GM18511 (cell line): ENCODE results near the gene PDCD7.

Experiments
- ATAC-seq: cut with Tn5 transposase; IDR thresholded peaks from one replicate; pipeline ENCODE4 v1.9.1; 2021; ENCODE audit warnings: mild to moderate bottlenecking, moderate library complexity; ENCODE audit not compliant: unreplicated experiment

The PDCD7 gene

GRCh38 chr15:65092911-65093792 lies 40.5 kb downstream of the PDCD7 start:
- no peak for ATAC-seq

- no peak for ATAC-seq
Observed at GRCh38 chr15:65091946-65092770, 41.5 kb downstream of the PDCD7 start.

GRCh38 chr15:65089206-65089824 lies 44.3 kb downstream of the PDCD7 start:
- ATAC-seq, result no peak

GRCh38 chr15:65088643-65089021 lies 45.0 kb downstream of the PDCD7 start:
- ATAC-seq, result no peak

GRCh38 chr15:65087873-65088642 lies 45.5 kb downstream of the PDCD7 start:
- no peak for ATAC-seq

- no peak for ATAC-seq
Observed at GRCh38 chr15:65087411-65087810, 46.2 kb downstream of the PDCD7 start.

GRCh38 chr15:65086680-65087111 lies 46.9 kb downstream of the PDCD7 start:
- no peak for ATAC-seq

GRCh38 chr15:65085990-65086679 lies 47.5 kb downstream of the PDCD7 start:
- ATAC-seq, result no peak

- no peak for ATAC-seq
Observed at GRCh38 chr15:65085207-65085753, 48.3 kb downstream of the PDCD7 start.

- ATAC-seq, result no peak
Observed at GRCh38 chr15:65084500-65085206, 49.0 kb downstream of the PDCD7 start.

GRCh38 chr15:65083262-65083701 lies 50.3 kb downstream of the PDCD7 start:
- no peak for ATAC-seq

GRCh38 chr15:65082303-65082953 lies 51.2 kb downstream of the PDCD7 start:
- no peak for ATAC-seq

- no peak for ATAC-seq
Observed at GRCh38 chr15:65081758-65082157, 51.9 kb downstream of the PDCD7 start.

GRCh38 chr15:65081270-65081669 lies 52.3 kb downstream of the PDCD7 start:
- no peak for ATAC-seq

- no peak for ATAC-seq
Observed at GRCh38 chr15:65079580-65079979, 54.0 kb downstream of the PDCD7 start.

GRCh38 chr15:65077981-65078352 lies 55.6 kb downstream of the PDCD7 start:
- no peak for ATAC-seq

- ATAC-seq, result no peak
Observed at GRCh38 chr15:65077291-65077980, 56.2 kb downstream of the PDCD7 start.
